Mesothelial cell of epicardium (in vitro differentiated cells): ENCODE results near the gene TNS1. TPM values are rescaled to one million over a fixed set of nuclear protein-coding genes. Genes with fewer than 3 reads are reported as not detected.

Experiments used
- DNase-seq, 2 experiments: peaks; one replicate each; pipeline ENCODE4 v3.0.0; 2021; ENCODE audit warnings: low spot score in 2 of 2; ENCODE audit not compliant: unreplicated experiment in 2 of 2
- H3K27ac Mint-ChIP-seq: 2 replicates; pipeline ENCODE4 v1.8.0; 2021; ENCODE audit warnings: mixed read lengths
- H3K27me3 Mint-ChIP-seq: 2 replicates; pipeline ENCODE4 v1.8.0; 2021; ENCODE audit warnings: low read depth, mixed read lengths
- H3K36me3 Mint-ChIP-seq: 2 replicates; pipeline ENCODE4 v1.8.0; 2021; ENCODE audit warnings: mixed read lengths
- H3K4me1 Mint-ChIP-seq: 2 replicates; pipeline ENCODE4 v1.8.0; 2021; ENCODE audit warnings: mixed read lengths
- H3K4me3 Mint-ChIP-seq: 2 replicates; pipeline ENCODE4 v1.8.0; 2021; ENCODE audit warnings: mild to moderate bottlenecking, moderate library complexity, mixed read lengths
- H3K9me3 Mint-ChIP-seq: 2 replicates; pipeline ENCODE4 v1.8.0; 2021; ENCODE audit warnings: mixed read lengths
- CTCF ChIP-seq: fragments of 200-600 bp; sonication (generic); IDR thresholded peaks from one replicate; pipeline ENCODE4 v1.5.0; 2021; ENCODE audit warnings: antibody characterized with exemption; ENCODE audit not compliant: unreplicated experiment
- total RNA-seq: library from RNA; stranded (reverse); gene quantifications from 3 replicates; pipeline ENCODE4 v1.2.1, GENCODE V29; 2021

The TNS1 gene
- total RNA-seq, 1 donor from 2014 or later: 130 TPM

GRCh38 chr2:217832987-217833386, 169.8 kb downstream of the TNS1 start:
- TF ChIP-seq CTCF: no peak
- Mint-ChIP-seq H3K27me3 (no peaks in the 10 kb centered on the region), H3K4me1 (peaks cover 6% of the 10 kb centered on the region), H3K36me3 (peaks cover 22% of the 10 kb centered on the region), H3K27ac (no peak overlapping the region), H3K9me3 (no peaks in the 10 kb centered on the region), H3K4me3 (no peak overlapping the region)
- DNase-seq: no peak

GRCh38 chr2:217832115-217832514, 170.7 kb downstream of the TNS1 start:
- DNase-seq: no peak
- Mint-ChIP-seq H3K9me3 (no peaks in the 10 kb centered on the region), H3K36me3 (peaks cover 22% of the 10 kb centered on the region), H3K4me3 (no peak overlapping the region), H3K27me3 (no peaks in the 10 kb centered on the region), H3K27ac (no peak overlapping the region), H3K4me1 (peaks cover 6% of the 10 kb centered on the region)
- no peak for TF ChIP-seq CTCF

GRCh38 chr2:217831306-217831705, 171.5 kb downstream of the TNS1 start:
- H3K36me3 Mint-ChIP-seq: peaks cover 25% of the 10 kb centered on the region
- no peak for TF ChIP-seq CTCF
- H3K27ac Mint-ChIP-seq: no peak overlapping the region
- H3K27me3 Mint-ChIP-seq: no peaks in the 10 kb centered on the region
- no peaks in the 10 kb centered on the region for H3K9me3 Mint-ChIP-seq
- H3K4me1 Mint-ChIP-seq: no peaks in the 10 kb centered on the region
- no peak for DNase-seq
- no peak overlapping the region for H3K4me3 Mint-ChIP-seq

- Mint-ChIP-seq H3K27ac (no peak overlapping the region), H3K4me3 (no peak overlapping the region), H3K4me1 (no peaks in the 10 kb centered on the region), H3K9me3 (no peaks in the 10 kb centered on the region), H3K27me3 (no peaks in the 10 kb centered on the region), H3K36me3 (peaks cover 29% of the 10 kb centered on the region)
- TF ChIP-seq CTCF: no peak
- DNase-seq: no peak
Observed at GRCh38 chr2:217830807-217831206, 172.0 kb downstream of the TNS1 start.

GRCh38 chr2:217830061-217830460, 172.7 kb downstream of the TNS1 start:
- Mint-ChIP-seq H3K27ac (no peak overlapping the region), H3K4me3 (no peak overlapping the region), H3K4me1 (no peaks in the 10 kb centered on the region), H3K27me3 (no peaks in the 10 kb centered on the region), H3K36me3 (peaks cover 25% of the 10 kb centered on the region), H3K9me3 (no peaks in the 10 kb centered on the region)
- no peak for TF ChIP-seq CTCF
- no peak for DNase-seq

- H3K27ac Mint-ChIP-seq: no peak overlapping the region
Observed at GRCh38 chr2:217829420-217829819, 173.4 kb downstream of the TNS1 start.

More at GRCh38 chr2:217829420-217829819, 173.4 kb downstream of the TNS1 start:
- Mint-ChIP-seq H3K9me3 (no peaks in the 10 kb centered on the region), H3K27me3 (no peaks in the 10 kb centered on the region), H3K36me3 (peaks cover 21% of the 10 kb centered on the region), H3K4me3 (no peak overlapping the region), H3K4me1 (no peaks in the 10 kb centered on the region)
- TF ChIP-seq CTCF: no peak
- no peak for DNase-seq
